GM18502 (cell line): ENCODE results near the gene TMEM117.
"Not testable (repeated sequence)": the region's sequence is repeated elsewhere in the genome, so short reads cannot be mapped to it uniquely, and the experiment has no call there.

ENCODE experiments used
- ATAC-seq: cut with Tn5 transposase; IDR thresholded peaks from one replicate; pipeline ENCODE4 v1.9.1; 2021; ENCODE audit warnings: mild to moderate bottlenecking; ENCODE audit not compliant: unreplicated experiment, poor library complexity

TMEM117 gene

DNA sequence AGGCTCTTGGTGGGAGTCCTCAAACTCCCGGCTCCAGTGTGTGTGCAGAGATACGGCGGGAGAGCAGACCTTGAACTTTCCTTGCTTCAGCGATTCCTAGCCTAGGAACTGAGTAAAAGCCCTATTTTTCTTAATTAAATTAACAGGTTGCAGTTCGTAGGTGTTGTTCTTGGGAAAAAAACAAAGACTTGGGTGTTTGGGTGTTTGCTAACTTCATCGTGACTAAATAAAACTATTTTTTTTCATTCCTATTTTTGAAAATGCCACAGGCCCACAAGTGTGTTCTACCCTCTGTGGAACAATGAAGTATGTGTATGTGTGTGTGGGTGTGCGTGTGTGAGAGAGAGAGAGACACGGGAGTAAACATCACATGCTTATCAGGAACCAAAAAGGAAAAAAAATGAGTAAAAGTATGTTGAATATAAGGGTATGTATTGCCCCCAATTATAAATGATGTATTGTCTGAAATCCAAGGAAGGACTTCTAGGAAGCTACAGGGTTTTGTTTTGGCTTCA, 651 bp downstream of the TMEM117 start:
- peak; percentile 31 for ATAC-seq

DNA sequence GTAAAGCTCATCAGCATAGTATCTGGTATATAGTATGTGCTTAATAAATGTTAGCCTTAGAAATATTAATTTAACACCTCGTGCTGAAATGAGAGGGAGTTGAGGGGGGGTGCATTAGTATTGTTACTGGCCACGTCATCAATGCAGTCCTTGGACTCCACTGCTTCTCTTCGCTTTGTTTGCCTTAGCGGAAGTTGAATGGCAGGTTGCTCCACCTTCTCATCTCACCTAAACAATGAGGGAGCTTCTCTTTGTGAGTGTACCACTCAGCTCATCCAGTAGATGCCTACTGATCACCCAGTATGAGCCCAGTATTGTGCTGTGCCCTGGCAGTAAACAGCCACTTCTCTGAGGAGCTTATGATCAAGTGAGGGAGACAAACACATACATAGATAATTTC, 4.5 kb downstream of the TMEM117 start:
- no peak for ATAC-seq

DNA sequence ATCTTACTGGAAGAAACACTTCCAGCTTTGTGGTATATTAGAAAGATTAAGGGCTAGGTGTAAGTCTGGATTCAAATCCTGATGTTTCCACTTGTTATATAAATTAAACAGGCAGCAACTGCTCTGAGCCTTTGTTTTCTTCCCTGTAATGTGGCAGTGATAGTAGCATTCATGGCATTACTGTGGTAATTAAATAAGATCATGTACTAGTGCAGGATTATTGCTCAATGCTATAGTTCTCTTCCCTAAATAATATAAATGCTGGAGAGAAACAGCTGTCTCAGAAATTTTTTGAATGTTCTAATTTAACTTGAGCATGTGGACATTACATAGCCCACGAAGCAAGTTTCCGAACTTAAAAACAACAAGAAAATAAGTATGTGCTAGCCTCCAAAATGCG, 5.4 kb downstream of the TMEM117 start:
- ATAC-seq = no peak

DNA sequence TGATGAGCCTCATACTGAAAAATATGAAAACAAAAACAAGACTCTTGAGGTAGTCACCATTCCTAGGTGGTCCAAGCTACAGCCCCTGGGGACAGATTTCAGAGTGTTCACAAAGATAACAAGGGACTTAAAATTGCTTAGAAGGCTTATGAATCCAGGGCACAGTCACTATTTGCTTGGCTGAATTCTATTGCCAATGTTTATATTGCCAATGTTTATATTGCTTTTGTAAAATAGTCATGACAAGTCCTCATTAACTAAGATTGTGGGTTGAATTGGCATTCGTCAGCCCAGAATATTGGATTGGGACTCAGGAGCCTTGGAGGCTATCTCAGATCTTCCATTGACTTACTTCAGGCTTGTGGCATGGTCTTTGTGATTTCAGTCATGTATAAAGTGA, 6.4 kb downstream of the TMEM117 start:
- ATAC-seq = no peak

- ATAC-seq = not testable (repeated sequence)
Measured at GRCh38 chr12:43847425-43848225, 11.7 kb downstream of the TMEM117 start.

DNA sequence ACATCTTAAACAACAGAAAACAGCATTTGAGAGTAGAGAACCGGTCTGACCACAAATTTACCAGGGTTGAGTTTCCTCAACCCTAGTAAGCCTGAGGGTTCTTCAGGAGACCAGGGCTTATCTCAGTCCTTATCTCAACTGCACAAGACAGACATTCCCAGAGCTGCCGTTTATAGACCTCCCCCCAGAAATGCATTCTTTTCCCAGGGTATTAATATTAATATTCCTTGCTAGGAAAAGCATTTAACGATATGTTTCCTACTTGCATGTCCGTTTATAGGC, 12.3 kb downstream of the TMEM117 start:
- no peak for ATAC-seq

GRCh38 chr12:43848786-43849185, 12.9 kb downstream of the TMEM117 start:
- ATAC-seq = no peak

GRCh38 chr12:43852744-43853143, 16.9 kb downstream of the TMEM117 start:
- no peak for ATAC-seq

- ATAC-seq = no peak
Measured at GRCh38 chr12:43856972-43857371, 21.1 kb downstream of the TMEM117 start.

DNA sequence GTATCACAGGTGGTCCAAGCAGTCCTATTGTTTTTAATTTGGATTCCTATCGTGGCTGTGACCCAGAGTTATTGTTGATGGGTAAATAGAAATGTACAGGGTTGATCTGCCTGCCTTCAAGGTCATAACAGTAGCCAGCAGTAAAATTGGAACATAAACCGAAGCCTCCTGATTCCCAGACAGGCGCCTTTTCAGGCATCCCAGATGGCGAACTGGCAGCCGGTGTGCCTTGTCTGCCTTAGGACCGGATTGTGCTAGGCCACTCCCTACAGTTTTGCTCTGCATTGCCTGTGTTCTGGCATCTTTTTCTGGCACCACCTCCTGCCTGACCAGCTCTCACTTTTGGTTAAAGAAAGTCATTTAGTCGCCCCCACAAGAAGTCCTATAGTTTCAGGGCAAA, 22.2 kb downstream of the TMEM117 start:
- no peak for ATAC-seq

- no peak for ATAC-seq
Measured at GRCh38 chr12:43858991-43859390, 23.1 kb downstream of the TMEM117 start.

DNA sequence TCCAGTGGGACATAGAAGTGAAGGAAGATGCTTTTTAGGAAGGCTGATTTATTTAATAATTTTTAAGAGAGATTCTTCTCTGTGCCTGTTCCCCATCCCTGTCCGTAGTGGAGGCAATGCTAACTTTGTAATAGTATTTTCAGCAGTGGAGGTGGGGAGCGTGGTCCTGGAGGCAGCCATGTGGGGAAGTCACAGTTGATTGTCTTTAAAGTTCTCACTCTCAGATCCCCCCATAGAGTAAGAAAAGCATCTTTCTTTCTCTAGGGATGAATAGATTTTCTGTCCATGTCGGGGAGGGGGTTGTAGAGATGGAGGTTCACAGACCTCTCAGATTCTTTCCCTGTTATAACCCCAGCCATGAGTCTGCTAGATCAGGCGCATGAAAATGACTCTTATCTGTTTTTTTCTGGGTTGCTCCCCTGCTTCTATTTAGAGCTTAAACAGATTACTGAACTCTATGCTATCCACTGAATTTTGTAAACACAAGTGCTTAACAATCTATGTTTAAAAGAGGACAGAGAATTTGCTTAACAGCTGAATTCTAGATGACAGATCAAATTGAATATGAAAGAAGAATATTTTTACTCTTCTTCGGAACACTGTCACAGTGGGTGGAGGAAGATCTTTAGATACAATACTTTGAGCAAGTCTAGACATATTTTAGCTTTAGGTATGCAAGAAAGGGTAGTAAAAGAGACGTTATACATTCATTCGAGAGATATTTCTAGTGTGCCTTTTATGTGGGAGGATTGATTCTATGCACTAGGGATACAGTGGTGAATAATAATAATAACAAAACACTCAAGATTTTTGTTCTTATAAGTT, 25.3 kb downstream of the TMEM117 start:
- no peak for ATAC-seq

DNA sequence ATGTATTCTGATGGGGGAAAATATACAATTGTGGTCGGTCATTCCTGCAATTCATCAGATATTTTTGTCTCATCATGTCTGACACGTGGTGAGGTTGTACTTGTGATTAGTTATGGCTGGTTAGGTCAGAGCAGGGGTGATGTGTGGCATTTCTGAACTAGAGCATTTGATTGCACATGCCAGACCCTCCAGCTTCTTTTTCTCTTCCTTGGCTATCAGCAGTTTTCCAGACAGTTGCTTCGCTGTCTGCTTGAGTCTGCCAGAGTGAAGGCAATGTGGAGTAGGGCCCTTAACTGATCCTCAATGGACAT, 25.9 kb downstream of the TMEM117 start:
- no peak for ATAC-seq

DNA sequence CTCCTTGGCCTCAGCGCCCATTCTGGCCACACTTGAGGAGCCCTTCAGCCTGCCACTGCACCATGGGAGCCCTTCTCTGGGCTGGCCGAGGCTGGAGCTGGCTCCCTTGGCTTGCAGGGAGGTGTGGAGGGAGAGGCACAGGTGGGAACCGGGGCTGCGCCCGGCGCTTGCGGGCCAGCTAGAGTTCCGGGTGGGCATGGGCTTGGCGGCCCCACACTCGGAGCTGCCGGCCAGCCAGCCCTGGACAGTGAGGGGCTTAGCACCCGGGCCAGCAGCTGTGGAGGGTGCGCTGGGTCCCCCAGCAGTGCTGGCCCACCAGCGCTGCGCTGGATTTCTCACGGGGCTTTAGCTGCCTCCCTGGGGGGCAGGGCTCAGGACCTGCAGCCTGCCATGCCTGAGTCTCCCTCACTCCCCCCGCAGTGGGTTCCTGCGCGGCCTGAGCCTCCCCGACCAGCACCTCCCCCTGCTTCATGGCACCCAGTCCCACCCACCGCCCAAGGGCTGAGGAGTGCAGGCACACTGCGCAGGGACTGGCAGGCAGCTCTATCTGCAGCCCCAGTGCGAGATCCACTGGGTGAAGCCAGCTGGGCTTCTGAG, 28.0 kb downstream of the TMEM117 start:
- no peak for ATAC-seq

DNA sequence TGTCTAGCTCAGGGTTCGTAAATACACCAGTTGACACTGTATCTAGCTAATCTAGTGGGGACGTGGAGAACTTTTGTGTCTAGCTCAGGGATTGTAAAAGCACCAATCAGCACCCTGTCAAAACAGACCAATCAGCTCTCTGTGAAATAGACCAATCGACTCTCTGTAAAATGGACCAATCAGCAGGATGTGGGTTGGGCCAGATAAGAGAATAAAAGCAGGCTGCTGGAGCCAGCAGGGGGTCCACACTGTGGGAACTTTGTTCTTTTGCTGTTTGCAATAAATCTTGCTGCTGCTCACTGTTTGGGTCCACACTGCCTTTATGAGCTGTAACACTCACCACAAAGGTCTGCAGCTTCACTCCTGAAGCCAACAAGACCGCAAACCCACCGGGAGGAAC, 28.7 kb downstream of the TMEM117 start:
- not testable (repeated sequence) for ATAC-seq

DNA sequence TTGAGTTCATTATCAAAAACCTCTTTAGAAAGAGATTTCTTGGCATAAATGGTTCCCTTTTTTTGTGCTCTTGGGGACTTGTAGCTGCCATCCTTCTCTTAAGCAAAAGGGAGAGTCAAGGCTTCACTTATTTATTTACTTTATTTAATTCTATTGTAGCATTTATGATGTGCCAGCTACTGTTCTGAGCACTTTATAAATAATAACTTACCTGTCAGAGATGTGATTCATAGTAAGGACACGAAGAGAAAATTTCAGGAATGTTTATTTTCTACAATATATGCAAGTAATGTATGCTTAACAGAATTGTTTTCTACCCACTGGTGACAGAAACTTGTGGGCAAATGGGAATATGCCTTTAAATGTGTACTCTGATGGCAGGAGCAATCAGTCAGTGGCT, 33.3 kb downstream of the TMEM117 start:
- no peak for ATAC-seq

GRCh38 chr12:43869765-43870164, 33.9 kb downstream of the TMEM117 start:
- ATAC-seq = not testable (repeated sequence)

DNA sequence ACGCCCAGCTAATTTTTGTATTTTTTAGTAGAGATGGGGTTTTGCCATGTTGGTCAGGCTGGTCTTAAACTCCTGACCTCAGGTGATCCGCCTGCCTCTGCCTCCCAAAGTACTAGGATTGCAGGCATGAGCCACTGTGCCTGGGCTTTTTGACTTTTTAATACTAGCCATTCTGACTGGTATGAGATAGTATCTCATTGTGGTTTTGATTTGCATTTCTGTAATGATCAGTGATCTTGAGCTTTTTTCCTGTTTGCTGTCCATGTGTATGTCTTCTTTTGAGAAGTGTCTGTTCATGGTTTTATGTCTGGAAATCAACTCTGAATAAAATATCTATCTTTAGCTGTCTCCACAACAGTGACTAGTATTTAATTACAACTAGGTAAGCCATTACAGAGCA, 35.4 kb downstream of the TMEM117 start:
- ATAC-seq = peak; percentile 70

- ATAC-seq = no peak
Measured at GRCh38 chr12:43872396-43872795, 36.5 kb downstream of the TMEM117 start.

- ATAC-seq = no peak
Measured at GRCh38 chr12:43878050-43878449, 42.2 kb downstream of the TMEM117 start.

- ATAC-seq = no peak
Measured at GRCh38 chr12:43880547-43880946, 44.7 kb downstream of the TMEM117 start.
